ENCODE results near the gene MED12L.

MED12L gene

GRCh38 chr3:151377768-151378385 is 292.4 kb downstream of the MED12L start:
- H3K27me3 ChIP-seq (ENCODE audit: insufficient read depth, low read depth, severe bottlenecking) = no peaks in the 10 kb centered on the region
- H3K36me3 ChIP-seq = no peaks in the 10 kb centered on the region
- H3K9me3 ChIP-seq (ENCODE audit: severe bottlenecking) = no peaks in the 10 kb centered on the region
- no peak overlapping the region for H3K4me3 ChIP-seq (ENCODE audit: low read depth, low read length)
- TF ChIP-seq, protein P1, sequence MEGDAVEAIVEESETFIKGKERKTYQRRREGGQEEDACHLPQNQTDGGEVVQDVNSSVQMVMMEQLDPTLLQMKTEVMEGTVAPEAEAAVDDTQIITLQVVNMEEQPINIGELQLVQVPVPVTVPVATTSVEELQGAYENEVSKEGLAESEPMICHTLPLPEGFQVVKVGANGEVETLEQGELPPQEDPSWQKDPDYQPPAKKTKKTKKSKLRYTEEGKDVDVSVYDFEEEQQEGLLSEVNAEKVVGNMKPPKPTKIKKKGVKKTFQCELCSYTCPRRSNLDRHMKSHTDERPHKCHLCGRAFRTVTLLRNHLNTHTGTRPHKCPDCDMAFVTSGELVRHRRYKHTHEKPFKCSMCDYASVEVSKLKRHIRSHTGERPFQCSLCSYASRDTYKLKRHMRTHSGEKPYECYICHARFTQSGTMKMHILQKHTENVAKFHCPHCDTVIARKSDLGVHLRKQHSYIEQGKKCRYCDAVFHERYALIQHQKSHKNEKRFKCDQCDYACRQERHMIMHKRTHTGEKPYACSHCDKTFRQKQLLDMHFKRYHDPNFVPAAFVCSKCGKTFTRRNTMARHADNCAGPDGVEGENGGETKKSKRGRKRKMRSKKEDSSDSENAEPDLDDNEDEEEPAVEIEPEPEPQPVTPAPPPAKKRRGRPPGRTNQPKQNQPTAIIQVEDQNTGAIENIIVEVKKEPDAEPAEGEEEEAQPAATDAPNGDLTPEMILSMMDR (IDR thresholded peaks at IDR 0.05; ENCODE audit: low read depth, low read length) = no peak
- DNase-seq = no peak
- H3K27ac ChIP-seq = no peak overlapping the region

GRCh38 chr3:151379083-151379734 is 293.7 kb downstream of the MED12L start:
- Histone ChIP-seq H3K36me3 (no peaks in the 10 kb centered on the region), H3K27me3 (ENCODE audit: insufficient read depth, low read depth, severe bottlenecking) (no peaks in the 10 kb centered on the region), H3K27ac (no peak overlapping the region), H3K9me3 (ENCODE audit: severe bottlenecking) (no peaks in the 10 kb centered on the region), H3K4me3 (ENCODE audit: low read depth, low read length) (no peak overlapping the region)
- DNase-seq = peak; percentile 37
- TF ChIP-seq, protein P1 (IDR thresholded peaks at IDR 0.05; ENCODE audit: low read depth, low read length) = peak; percentile 83

GRCh38 chr3:151382671-151383070 is 297.2 kb downstream of the MED12L start:
- DNase-seq = no peak
- TF ChIP-seq, protein P1 (IDR thresholded peaks at IDR 0.05; ENCODE audit: low read depth, low read length) = no peak
- Histone ChIP-seq H3K27me3 (ENCODE audit: insufficient read depth, low read depth, severe bottlenecking) (no peaks in the 10 kb centered on the region), H3K4me3 (ENCODE audit: low read depth, low read length) (no peak overlapping the region), H3K36me3 (no peaks in the 10 kb centered on the region), H3K9me3 (ENCODE audit: severe bottlenecking) (no peaks in the 10 kb centered on the region), H3K27ac (no peak overlapping the region)

DNA sequence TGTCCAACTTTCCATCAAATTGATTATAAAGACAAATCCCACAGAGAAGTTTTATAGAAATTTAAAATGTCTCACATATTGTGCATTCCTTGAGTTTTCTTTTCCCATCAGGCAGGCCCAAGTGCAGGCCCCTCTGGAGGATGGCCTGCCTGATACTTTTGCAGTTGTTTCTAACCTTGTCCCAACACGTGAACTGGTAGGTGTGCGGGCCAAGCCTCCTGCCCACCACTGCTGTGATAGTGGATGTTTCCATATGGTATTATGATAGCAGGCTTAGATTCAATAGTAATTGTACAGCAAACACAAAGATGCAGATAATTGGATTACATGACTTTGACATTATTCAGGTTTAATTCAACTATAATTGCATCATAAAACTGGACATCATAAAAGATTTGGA is 297.6 kb downstream of the MED12L start:
- Histone ChIP-seq H3K36me3 (no peaks in the 10 kb centered on the region), H3K4me3 (ENCODE audit: low read depth, low read length) (no peak overlapping the region), H3K9me3 (ENCODE audit: severe bottlenecking) (no peaks in the 10 kb centered on the region), H3K27ac (no peak overlapping the region), H3K27me3 (ENCODE audit: insufficient read depth, low read depth, severe bottlenecking) (no peaks in the 10 kb centered on the region)
- TF ChIP-seq, protein P1 (IDR thresholded peaks at IDR 0.05; ENCODE audit: low read depth, low read length) = no peak
- no peak for DNase-seq

- H3K27me3 ChIP-seq (ENCODE audit: insufficient read depth, low read depth, severe bottlenecking) = no peaks in the 10 kb centered on the region
- no peak overlapping the region for H3K27ac ChIP-seq
- no peaks in the 10 kb centered on the region for H3K9me3 ChIP-seq (ENCODE audit: severe bottlenecking)
- H3K36me3 ChIP-seq = no peaks in the 10 kb centered on the region
- TF ChIP-seq, protein P1 (IDR thresholded peaks at IDR 0.05; ENCODE audit: low read depth, low read length) = no peak
- no peak overlapping the region for H3K4me3 ChIP-seq (ENCODE audit: low read depth, low read length)
- no peak for DNase-seq
These were observed 298.5 kb downstream of the MED12L start for GRCh38 chr3:151383956-151384355.

Measured in WERI-Rb-1 (cell line).